MV-4-11 (cell line): ENCODE measurements around the gene GPR180.

Source experiments
- DNase-seq: peaks from one replicate; lab custom pipeline; 2025; lab: John Stamatoyannopoulos, UW

The GPR180 gene

GRCh38 chr13:94656176-94656575 lies 54.5 kb downstream of the GPR180 start:
- DNase-seq, result no peak

- peak; percentile 36 for DNase-seq
Measured at GRCh38 chr13:94656766-94657165, 55.1 kb downstream of the GPR180 start.

GRCh38 chr13:94657167-94657566 lies 55.5 kb downstream of the GPR180 start:
- no peak for DNase-seq

GRCh38 chr13:94658926-94659597 lies 57.4 kb downstream of the GPR180 start:
- DNase-seq, result no peak

- no peak for DNase-seq
Measured at GRCh38 chr13:94659598-94659946, 57.9 kb downstream of the GPR180 start.

GRCh38 chr13:94660695-94661326 lies 59.2 kb downstream of the GPR180 start:
- DNase-seq, result no peak

GRCh38 chr13:94661406-94661805 lies 59.7 kb downstream of the GPR180 start:
- no peak for DNase-seq

- DNase-seq, result no peak
Measured at GRCh38 chr13:94662274-94662945, 60.8 kb downstream of the GPR180 start.

GRCh38 chr13:94664889-94665288 lies 63.2 kb downstream of the GPR180 start:
- DNase-seq, result no peak

- DNase-seq, result no peak
Measured at GRCh38 chr13:94666065-94666464, 64.4 kb downstream of the GPR180 start.

GRCh38 chr13:94667190-94667589 lies 65.5 kb downstream of the GPR180 start:
- DNase-seq, result no peak

- DNase-seq, result no peak
Measured at GRCh38 chr13:94672400-94672799, 70.7 kb downstream of the GPR180 start.

GRCh38 chr13:94673851-94674250 lies 72.2 kb downstream of the GPR180 start:
- no peak for DNase-seq

- DNase-seq, result peak; percentile 12
Measured at GRCh38 chr13:94674609-94675348, 73.1 kb downstream of the GPR180 start.

- no peak for DNase-seq
Measured at GRCh38 chr13:94677799-94678198, 76.1 kb downstream of the GPR180 start.

GRCh38 chr13:94678845-94679244 lies 77.2 kb downstream of the GPR180 start:
- no peak for DNase-seq

- DNase-seq, result no peak
Measured at GRCh38 chr13:94679614-94680013, 78.0 kb downstream of the GPR180 start.

- no peak for DNase-seq
Measured at GRCh38 chr13:94682229-94682628, 80.6 kb downstream of the GPR180 start.

- no peak for DNase-seq
Measured at GRCh38 chr13:94683409-94683808, 81.8 kb downstream of the GPR180 start.
